NCI-H2196 treated with DMSO at 0.1 percent for 48 hours (cell line): ENCODE measurements around the gene RUNX1.
A peak's percentile ranks its signal among the peaks of the same experiment; 100 is the strongest.
"Not testable (repeated sequence)": the region's sequence is repeated elsewhere in the genome, so short reads cannot be mapped to it uniquely, and the experiment has no call there.

Experiments
- DNase-seq: peaks from one replicate; lab custom pipeline; 2025; ENCODE audit not compliant: unreplicated experiment; lab: John Stamatoyannopoulos, UW

The RUNX1 gene

GRCh38 chr21:34812504-34813265, 236.4 kb downstream of the RUNX1 start:
- peak; percentile 14 for DNase-seq

DNA sequence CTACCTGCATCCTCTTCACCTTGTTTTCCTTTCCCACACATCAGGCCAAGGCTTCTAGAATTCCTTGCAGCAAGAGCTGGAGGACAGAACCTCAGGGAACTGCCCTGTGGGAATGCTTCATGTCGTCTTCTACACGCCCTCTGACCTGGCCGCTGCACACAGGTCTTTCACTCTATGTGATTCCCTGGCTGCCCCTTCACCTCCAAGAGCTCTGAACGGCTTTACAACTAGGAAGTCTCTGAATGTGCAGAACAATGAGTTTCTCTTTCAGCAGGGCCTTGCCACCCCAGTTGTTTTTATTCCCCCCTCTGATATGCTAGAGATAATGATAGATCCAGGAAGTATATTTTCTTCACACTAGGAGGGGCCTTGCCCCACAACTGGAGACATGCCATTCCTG, 237.7 kb downstream of the RUNX1 start:
- DNase-seq, result no peak

GRCh38 chr21:34810786-34811185, 238.3 kb downstream of the RUNX1 start:
- no peak for DNase-seq

DNA sequence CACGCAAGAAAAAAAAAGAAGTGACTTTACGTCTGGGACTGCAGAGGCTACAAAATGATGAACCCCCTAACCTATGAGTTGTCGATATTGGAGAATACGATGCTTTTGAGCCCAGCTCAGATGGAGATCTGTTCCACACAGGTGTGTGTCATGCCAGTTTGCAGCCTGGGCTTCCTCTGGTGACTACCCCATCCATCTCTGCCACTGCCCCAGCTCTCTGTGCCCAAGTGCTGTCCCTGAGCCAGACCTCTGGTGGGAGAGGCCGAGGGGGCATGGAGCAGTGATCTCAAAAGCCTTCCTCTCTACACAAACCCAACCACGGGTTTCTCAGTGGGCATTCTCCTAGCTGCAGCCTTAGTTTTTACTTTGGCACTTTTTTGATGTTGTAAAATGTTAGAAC, 239.3 kb downstream of the RUNX1 start:
- DNase-seq, result no peak

GRCh38 chr21:34808569-34809204, 240.4 kb downstream of the RUNX1 start:
- DNase-seq, result no peak

DNA sequence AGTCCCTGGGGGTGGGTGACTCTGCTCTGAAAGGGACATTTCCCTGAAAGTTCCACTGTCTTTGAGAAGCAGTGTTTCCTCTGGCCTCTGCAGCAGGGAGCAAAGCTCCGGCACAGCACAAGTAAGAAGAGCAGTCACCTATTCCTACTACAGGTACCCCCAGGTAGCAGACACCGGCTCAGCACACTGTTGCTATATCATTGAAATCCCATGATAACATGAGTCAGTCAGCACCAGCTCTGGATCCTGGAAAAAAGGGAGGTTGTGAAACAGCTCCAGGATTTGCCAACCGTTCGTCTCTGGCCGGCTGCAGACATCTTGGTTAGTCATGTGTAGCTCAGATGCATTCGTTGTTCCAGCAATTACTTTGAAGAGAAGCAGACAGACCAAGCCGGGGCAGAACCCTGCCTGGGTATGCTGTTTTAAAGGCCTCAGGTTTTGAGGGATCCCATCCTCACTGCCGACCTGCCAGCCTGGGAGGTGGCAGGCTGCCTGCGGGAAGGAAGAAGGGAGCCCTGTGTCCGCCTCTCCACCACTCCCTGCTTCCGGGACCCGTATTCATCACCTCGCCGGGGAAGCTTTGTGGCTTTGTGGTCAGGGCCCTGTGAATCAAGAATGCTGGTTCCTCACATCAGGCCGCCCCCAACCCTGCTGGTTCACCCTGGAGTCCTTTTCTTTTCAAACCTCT, 241.1 kb downstream of the RUNX1 start:
- no peak for DNase-seq

DNA sequence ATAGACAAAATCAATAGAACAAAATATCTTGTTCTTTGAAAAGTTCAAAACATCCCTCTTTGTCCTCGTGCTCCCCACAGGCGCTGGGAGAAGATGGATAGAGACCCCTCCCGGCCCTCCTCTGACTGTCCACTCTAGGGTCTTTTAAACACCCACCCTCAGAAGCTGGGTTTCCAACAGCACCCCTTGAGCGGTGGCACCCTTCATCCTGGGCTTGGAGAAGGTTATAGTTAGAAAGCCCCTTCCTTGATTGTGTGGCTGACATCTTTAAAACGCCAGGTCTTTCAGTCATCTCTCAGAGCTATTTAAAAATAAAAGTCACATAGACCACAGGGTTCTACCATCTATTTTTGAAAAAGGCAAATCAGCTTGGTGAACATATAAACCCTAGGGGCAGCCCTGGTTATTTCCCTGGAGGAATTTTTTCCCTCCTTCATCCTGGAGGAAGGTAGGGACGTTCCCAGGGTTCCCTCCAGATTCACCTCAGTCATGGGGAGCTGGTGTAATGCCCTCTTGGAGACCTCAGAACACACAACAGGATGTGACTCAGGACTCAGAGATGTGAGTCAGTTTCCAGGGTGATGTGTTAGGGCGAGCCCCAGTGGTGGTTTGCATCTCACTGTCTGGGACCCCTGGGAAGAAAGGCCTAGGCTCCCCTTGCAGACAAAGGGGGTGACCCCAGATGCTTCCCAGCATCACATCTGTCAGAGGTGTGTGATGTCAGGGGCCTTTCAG, 241.8 kb downstream of the RUNX1 start:
- DNase-seq, result no peak

- no peak for DNase-seq
Measured at GRCh38 chr21:34806423-34806822, 242.7 kb downstream of the RUNX1 start.

- no peak for DNase-seq
Measured at GRCh38 chr21:34805157-34805556, 243.9 kb downstream of the RUNX1 start.

DNA sequence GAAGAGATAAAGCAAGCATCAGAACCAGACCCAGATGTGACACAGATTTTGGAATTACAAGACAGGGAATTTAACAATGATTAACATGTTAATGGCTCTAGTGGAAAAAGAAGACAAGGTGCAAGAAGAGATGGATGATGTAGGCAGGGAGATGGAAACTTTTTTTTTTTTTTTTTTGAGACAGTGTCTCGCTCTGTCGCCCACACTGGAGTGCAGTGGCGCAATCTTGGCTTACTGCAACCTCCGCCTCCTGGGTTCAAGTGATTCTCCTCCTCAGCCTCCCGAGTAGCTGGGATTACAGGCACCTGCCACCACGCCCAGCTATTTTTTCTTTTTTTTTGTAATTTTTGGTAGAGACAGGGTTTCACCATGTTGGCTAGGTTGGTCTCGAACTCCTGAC, 244.5 kb downstream of the RUNX1 start:
- not testable (repeated sequence) for DNase-seq

DNA sequence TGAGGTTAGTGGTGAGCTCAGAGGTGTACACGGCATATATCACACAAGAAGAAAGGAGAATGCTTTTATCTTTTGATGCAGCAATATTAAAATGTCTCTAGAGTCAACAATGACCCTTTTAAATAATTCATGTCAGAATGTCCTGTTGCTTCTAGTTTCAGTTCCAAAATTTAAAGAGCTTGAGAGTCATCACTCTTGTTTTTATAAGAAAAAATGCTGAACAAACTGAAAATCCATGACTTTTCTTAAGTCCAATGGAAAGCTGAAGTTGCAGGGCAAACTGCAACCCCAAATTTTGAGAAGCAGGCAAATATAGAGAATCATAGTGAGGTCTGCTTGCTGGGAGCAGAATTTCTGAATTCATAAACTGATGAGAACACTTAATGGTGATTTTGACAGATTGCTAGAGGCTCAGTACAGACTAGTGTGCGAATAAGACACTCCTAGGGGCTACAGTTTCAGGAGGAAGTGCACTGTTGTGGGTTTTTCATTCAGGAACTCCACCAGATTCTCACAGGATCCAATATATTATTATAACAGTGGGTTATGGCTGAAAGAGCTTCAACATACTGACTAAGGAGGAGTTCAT, 245.2 kb downstream of the RUNX1 start:
- DNase-seq, result no peak

GRCh38 chr21:34802180-34802899, 246.8 kb downstream of the RUNX1 start:
- DNase-seq, result no peak

- DNase-seq, result no peak
Measured at GRCh38 chr21:34801519-34802132, 247.5 kb downstream of the RUNX1 start.

GRCh38 chr21:34800797-34801518, 248.1 kb downstream of the RUNX1 start:
- DNase-seq, result no peak

DNA sequence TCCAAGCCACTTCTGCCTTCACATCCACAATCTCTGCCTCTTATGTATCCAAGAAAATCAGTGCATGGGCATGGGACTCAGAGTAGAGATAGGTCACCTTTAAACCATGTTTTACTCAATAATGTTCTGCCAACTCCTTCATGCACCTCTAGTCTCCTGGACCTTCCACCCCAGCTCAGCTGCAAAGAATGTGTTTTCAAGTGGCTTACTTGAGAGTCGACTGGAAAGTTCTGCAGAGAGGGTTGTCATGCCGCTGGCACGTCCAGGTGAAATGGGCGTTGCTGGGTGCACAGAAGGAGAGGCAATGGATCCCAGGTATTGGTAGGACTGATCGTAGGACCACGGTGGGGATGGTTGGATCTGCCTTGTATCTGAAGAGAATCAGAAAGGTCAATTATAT, 250.0 kb downstream of the RUNX1 start:
- DNase-seq, result no peak

DNA sequence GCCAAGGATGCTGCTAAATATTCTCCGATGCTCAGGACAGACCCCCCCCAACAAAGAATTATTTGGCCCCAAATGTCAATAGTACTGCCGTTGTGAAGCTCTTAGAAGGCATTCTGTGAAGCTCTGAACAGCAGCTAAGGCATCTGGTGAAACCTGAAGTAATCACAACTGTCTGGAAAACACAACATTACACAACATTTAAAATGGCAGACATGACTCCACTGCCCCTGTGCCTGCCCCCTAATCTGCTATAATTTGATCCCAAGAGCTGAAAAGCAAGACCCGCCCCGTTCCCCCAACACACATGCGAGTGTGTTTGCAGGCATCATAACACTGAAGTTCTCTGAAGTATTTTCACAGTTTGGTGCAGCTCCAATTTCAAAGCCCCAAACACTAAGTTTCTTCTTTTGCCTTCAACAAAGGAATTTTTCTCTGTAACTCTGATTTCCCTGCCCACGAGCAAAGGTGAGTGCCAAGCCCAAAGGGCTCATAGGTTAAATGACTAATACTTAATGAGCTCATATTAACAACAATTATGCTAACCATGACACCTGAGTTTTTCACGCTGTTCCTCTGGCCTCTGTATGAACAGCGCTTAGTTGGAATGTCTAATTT, 251.1 kb downstream of the RUNX1 start:
- DNase-seq, result no peak

DNA sequence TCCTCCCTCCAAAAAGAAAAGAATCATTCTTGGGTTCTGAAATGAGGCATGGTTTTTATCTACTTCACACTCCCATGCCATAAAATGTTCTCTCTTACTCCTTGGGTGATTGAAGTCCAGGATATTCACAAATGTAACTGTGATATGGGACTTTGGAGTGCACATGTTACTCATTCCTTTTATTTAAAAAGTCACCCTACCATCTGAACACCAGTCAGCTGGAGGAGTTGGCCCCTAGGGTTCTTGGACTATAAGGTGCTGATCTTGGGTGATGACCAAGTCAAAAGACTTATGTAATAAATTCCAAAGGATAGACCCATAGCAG, 251.9 kb downstream of the RUNX1 start:
- DNase-seq, result no peak

DNA sequence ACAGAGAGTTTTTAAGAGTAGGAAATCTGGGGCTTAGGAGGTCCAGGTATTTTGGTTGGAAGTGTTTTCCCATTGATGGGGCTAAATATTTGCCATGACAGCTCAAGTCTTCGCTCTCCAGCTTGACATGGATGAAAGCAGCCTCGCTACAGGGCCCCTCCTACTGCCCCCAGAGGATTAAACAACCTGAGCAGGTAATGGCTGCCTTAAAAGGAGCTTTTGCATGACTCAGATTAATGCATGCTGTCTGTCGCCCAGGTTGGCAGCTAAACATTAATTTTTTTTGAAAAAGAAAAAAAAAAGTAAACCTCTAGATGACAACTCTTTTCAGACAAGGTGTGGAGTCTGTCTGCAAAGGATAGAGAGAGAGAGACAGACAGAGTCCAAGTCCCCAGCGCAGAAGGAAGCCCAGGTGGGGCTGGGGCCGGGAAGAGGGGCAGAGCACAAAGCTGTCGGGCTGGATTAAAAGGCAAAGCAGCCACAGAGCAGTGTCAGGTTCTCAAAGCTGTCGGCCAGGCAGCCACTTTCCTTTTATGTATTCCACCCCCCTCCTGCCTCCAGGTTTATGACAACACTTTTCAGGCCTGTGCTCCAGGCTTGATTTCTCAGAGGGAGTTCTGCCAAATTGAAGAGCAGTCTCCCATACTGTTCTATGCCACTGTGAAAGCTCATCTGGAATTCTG, 252.4 kb downstream of the RUNX1 start:
- no peak for DNase-seq
